Panc1 (cell line): Measurements from ENCODE around the gene PPP2R2B. TPM values are rescaled to one million over a fixed set of nuclear protein-coding genes. Genes with fewer than 3 reads are reported as not detected.

Experiments used
- ATAC-seq: fragments of 200-7000 bp; cut with Tn5 transposase; 2 replicates; pipeline ENCODE4 v1.9.1; 2020; ENCODE audit warnings: mild to moderate bottlenecking, moderate library complexity
- BruUV-seq: library from RNA; stranded (reverse); fragments of 400-500 nt; replicated peaks from 2 replicates; lab custom pipeline; 2021; lab: Mats Ljungman, UMichigan
- CTCF ChIA-PET: fragments of 300-600 bp; sonication (Branson Sonifier 250); formaldehyde crosslinking; loops from one replicate; lab custom pipeline; 2022; ENCODE audit warnings: antibody characterized with exemption; lab: Charles Lee
- POLR2A ChIA-PET: fragments of 300-600 bp; sonication (Branson Sonifier 250); formaldehyde crosslinking; loops from one replicate; lab custom pipeline; 2022; ENCODE audit warnings: antibody characterized with exemption; lab: Charles Lee
- DNase-seq: peaks from one replicate; pipeline ENCODE4 v3.0.0-alpha.2; 2010; ENCODE audit warnings: low read depth, low spot score
- H3K27ac ChIP-seq: 2 replicates; pipeline ENCODE4 v1.5.1; 2011; ENCODE audit warnings: mild to moderate bottlenecking, low read length, inconsistent platforms
- H3K27me3 ChIP-seq: fragments of 200-500 bp; sonication (Bioruptor generic); 2 replicates; pipeline ENCODE4 v1.6.0; 2014; ENCODE audit warnings: low read length, inconsistent platforms; ENCODE audit not compliant: control insufficient read depth, insufficient read depth
- H3K36me3 ChIP-seq: fragments of 200-500 bp; sonication (Bioruptor generic); 2 replicates; pipeline ENCODE4 v1.5.1; 2014; ENCODE audit warnings: inconsistent platforms, mild to moderate bottlenecking, low read length, moderate library complexity; ENCODE audit not compliant: control insufficient read depth, insufficient read depth
- H3K4me1 ChIP-seq: 2 replicates; pipeline ENCODE4 v1.5.1; 2011; ENCODE audit warnings: inconsistent platforms, mild to moderate bottlenecking, low read length, moderate library complexity; ENCODE audit not compliant: control insufficient read depth, insufficient read depth
- H3K4me3 ChIP-seq, 2 experiments: 2 replicates each; pipeline ENCODE4 v1.5.1; 2011 to 2012; ENCODE audit warnings: low read depth in 2 of 2, low read length in 2 of 2, mild to moderate bottlenecking in 2 of 2, inconsistent platforms in 1 of 2, moderate library complexity in 1 of 2
- H3K9me3 ChIP-seq: fragments of 200-500 bp; sonication (Bioruptor generic); 2 replicates; pipeline ENCODE4 v1.5.1; 2014; ENCODE audit warnings: low read depth, mild to moderate bottlenecking, inconsistent platforms, low read length, moderate library complexity; ENCODE audit not compliant: control insufficient read depth, insufficient read depth
- CTCF ChIP-seq: fragments of 450-650 bp; IDR thresholded peaks from 2 replicates; pipeline ENCODE4 v1.5.1; 2017; ENCODE audit warnings: mild to moderate bottlenecking
- POLR2AphosphoS5 ChIP-seq: IDR thresholded peaks from 2 replicates; pipeline ENCODE4 v1.6.1; 2012; ENCODE audit warnings: mild to moderate bottlenecking, low read depth, low read length, moderate library complexity
- REST ChIP-seq, 2 experiments: IDR thresholded peaks; 2 replicates each; pipeline ENCODE4 v1.6.1; 2011 to 2012; ENCODE audit warnings: low read depth in 2 of 2, control low read depth in 1 of 2, low read length in 1 of 2, mild to moderate bottlenecking in 1 of 2, moderate library complexity in 1 of 2; ENCODE audit not compliant: insufficient read depth in 1 of 2
- SIN3A ChIP-seq: IDR thresholded peaks from 2 replicates; pipeline ENCODE4 v1.6.1; 2012; ENCODE audit warnings: low read depth, mild to moderate bottlenecking, low read length, moderate library complexity, borderline replicate concordance; ENCODE audit not compliant: insufficient read depth
- TCF7L2 ChIP-seq: IDR thresholded peaks from 2 replicates; pipeline ENCODE4 v1.6.1; 2011; ENCODE audit warnings: mild to moderate bottlenecking, low read depth, low read length, inconsistent platforms
- in situ Hi-C: cut with HindIII; loops from 2 replicates; pipeline ENCODE4 v1.10.0; 2016; ENCODE audit warnings: low sequenced_read_pairs, low pct_unique_long_range_greater_than_20kb
- intact Hi-C: fragments of 100-400 bp; cut with micrococcal nuclease; formaldehyde crosslinking; loops from one replicate; pipeline ENCODE4 v1.10.0; 2022; ENCODE audit not compliant: unreplicated experiment
- total RNA-seq: library from RNA; stranded (reverse); gene quantifications from one replicate; pipeline ENCODE4 v1.2.1, GENCODE V29; 2021; ENCODE audit not compliant: unreplicated experiment

PPP2R2B gene
- total RNA-seq, 1 experiment from 2014 or later = 8.8 TPM

DNA sequence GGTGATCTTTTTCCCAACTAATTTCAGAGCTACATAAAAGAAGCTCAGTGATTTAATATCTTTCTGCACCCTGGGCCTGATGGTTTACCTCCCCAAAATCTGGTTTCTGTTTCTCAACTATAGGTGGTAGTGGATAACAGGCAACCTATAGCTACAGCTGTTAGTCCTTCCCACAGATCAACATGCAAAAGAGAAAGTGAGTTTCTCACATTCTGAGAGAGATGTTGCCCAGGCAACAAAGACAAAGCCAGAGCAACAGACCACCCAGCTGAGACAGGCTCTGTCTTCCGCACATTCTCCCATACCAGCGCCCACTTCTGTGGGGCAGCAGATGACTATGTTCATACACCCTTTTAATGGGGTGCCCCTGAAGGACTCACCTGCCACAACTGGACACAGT is 40.7 kb upstream of the PPP2R2B start:
- no peak for DNase-seq
- Histone ChIP-seq H3K27me3 (no peaks in the 10 kb centered on the region), H3K4me1 (no peaks in the 10 kb centered on the region), H3K36me3 (no peaks in the 10 kb centered on the region), H3K4me3 (no peak overlapping the region), H3K9me3 (no peaks in the 10 kb centered on the region), H3K27ac (no peak overlapping the region)
- no peak for ATAC-seq
- POLR2A ChIA-PET = no interaction called here
- CTCF ChIA-PET = no interaction called here
- in situ Hi-C loops (no loop called here), intact Hi-C loops (no loop called here)
- no TSS peak for BruUV-seq
- TF ChIP-seq POLR2AphosphoS5 = no peak
- TF ChIP-seq REST (IDR thresholded peaks at IDR 0.05; ENCODE audit: insufficient read depth in 1 of 2, low read depth in 2 of 2, low read length in 1 of 2) = no peak
- no peak for TF ChIP-seq SIN3A
- TF ChIP-seq TCF7L2 = no peak
- TF ChIP-seq CTCF = no peak

GRCh38 chr5:146917931-146918330 is 39.4 kb upstream of the PPP2R2B start:
- Histone ChIP-seq H3K36me3 (no peaks in the 10 kb centered on the region), H3K9me3 (no peaks in the 10 kb centered on the region), H3K4me3 (no peak overlapping the region), H3K4me1 (no peaks in the 10 kb centered on the region), H3K27ac (no peak overlapping the region), H3K27me3 (no peaks in the 10 kb centered on the region)
- DNase-seq = no peak
- intact Hi-C loops = no loop called here
- BruUV-seq = no TSS peak
- in situ Hi-C loops = no loop called here
- no peak for ATAC-seq
- POLR2A ChIA-PET = no interaction called here
- no peak for TF ChIP-seq CTCF
- CTCF ChIA-PET = no interaction called here

DNA sequence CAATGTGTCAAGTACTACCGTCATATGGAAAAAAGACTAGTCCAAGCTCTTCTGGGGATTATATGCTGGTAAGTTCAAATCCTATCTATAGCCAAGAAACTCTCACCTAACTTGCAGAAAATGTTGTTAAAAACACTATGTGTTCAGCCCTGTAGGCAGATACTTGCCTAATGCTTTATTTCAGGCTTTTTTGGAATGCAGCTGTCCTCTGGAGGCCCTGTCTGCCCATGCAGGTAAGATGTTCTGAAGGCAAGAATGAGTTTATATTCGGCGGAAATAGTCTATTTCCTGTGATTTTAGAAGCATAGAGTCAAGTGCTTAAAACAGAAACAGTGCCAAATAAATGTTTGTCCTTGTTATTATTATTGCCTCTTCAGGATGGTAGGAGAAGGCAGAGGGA is 34.3 kb upstream of the PPP2R2B start:
- Histone ChIP-seq H3K27me3 (no peaks in the 10 kb centered on the region), H3K4me1 (no peaks in the 10 kb centered on the region), H3K36me3 (no peaks in the 10 kb centered on the region), H3K27ac (no peak overlapping the region), H3K4me3 (no peak overlapping the region), H3K9me3 (no peaks in the 10 kb centered on the region)
- BruUV-seq = no TSS peak
- ChIA-PET CTCF (no interaction called here), POLR2A (no interaction called here)
- ATAC-seq = no peak
- intact Hi-C loops (no loop called here), in situ Hi-C loops (no loop called here)
- no peak for DNase-seq
- TF ChIP-seq REST (IDR thresholded peaks at IDR 0.05; ENCODE audit: insufficient read depth in 1 of 2, low read depth in 2 of 2, low read length in 1 of 2) = no peak
- no peak for TF ChIP-seq POLR2AphosphoS5
- TF ChIP-seq SIN3A = no peak
- no peak for TF ChIP-seq TCF7L2
